ENCODE results near the gene ACVR2A. TPM values are rescaled to one million over a fixed set of nuclear protein-coding genes. Genes with fewer than 3 reads are reported as not detected.

The ACVR2A gene
- total RNA-seq, 1 experiment from 2014 or later, result 17.9 TPM

- BruUV-seq (replicated peaks), result no TSS peak
- Histone ChIP-seq H3K27ac (ENCODE audit: low read depth, low read length, poor library complexity, severe bottlenecking) (no peak overlapping the region), H3K4me3 (ENCODE audit: low read depth, low read length, poor library complexity, severe bottlenecking) (no peak overlapping the region), H3K36me3 (ENCODE audit: insufficient read depth, low read length, poor library complexity, severe bottlenecking) (peaks cover 34% of the 10 kb centered on the region), H3K4me1 (ENCODE audit: insufficient read depth, low read length, poor library complexity, severe bottlenecking) (no peaks in the 10 kb centered on the region), H3K9me3 (ENCODE audit: low read depth, low read length, poor library complexity, severe bottlenecking) (no peaks in the 10 kb centered on the region), H3K27me3 (replicated peaks; ENCODE audit: insufficient read depth, low read depth, low read length, poor library complexity) (no peaks in the 10 kb centered on the region)
- DNase-seq (ENCODE audit: low spot score), result no peak
- intact Hi-C loops (cut with micrococcal nuclease; ENCODE audit: unreplicated experiment), result loop anchor here (5.0 kb wide), 1 partner anchor 1057 kb away; no protein-coding TSS in a partner anchor
- TF ChIP-seq, protein P1, sequence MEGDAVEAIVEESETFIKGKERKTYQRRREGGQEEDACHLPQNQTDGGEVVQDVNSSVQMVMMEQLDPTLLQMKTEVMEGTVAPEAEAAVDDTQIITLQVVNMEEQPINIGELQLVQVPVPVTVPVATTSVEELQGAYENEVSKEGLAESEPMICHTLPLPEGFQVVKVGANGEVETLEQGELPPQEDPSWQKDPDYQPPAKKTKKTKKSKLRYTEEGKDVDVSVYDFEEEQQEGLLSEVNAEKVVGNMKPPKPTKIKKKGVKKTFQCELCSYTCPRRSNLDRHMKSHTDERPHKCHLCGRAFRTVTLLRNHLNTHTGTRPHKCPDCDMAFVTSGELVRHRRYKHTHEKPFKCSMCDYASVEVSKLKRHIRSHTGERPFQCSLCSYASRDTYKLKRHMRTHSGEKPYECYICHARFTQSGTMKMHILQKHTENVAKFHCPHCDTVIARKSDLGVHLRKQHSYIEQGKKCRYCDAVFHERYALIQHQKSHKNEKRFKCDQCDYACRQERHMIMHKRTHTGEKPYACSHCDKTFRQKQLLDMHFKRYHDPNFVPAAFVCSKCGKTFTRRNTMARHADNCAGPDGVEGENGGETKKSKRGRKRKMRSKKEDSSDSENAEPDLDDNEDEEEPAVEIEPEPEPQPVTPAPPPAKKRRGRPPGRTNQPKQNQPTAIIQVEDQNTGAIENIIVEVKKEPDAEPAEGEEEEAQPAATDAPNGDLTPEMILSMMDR (conservative IDR thresholded peaks at IDR 0.05; ENCODE audit: low read depth, low read length), result no peak
- TF ChIP-seq EZH2 (IDR thresholded peaks at IDR 0.05; ENCODE audit: borderline replicate concordance, low read depth, low read length, poor library complexity, severe bottlenecking), result no peak
- CTCF ChIA-PET, result no interaction called here
- POLR2A ChIA-PET (ENCODE audit: low non-redundant PET), result interaction anchor here (0.9 kb wide), 1 partner anchor 14 kb away, joined by 3 read pairs; no protein-coding TSS in a partner anchor
Observed at GRCh38 chr2:147934881-147935620, 90.2 kb downstream of the ACVR2A start.

GRCh38 chr2:147937744-147938349 is 93.0 kb downstream of the ACVR2A start:
- peak; percentile 52 for DNase-seq (ENCODE audit: low spot score)
- TF ChIP-seq EZH2 (IDR thresholded peaks at IDR 0.05; ENCODE audit: borderline replicate concordance, low read depth, low read length, poor library complexity, severe bottlenecking), result no peak
- TF ChIP-seq, protein P1 (conservative IDR thresholded peaks at IDR 0.05; ENCODE audit: low read depth, low read length), result peak; percentile 88
- POLR2A ChIA-PET (ENCODE audit: low non-redundant PET), result no interaction called here
- Histone ChIP-seq H3K36me3 (ENCODE audit: insufficient read depth, low read length, poor library complexity, severe bottlenecking) (peaks cover 30% of the 10 kb centered on the region), H3K4me1 (ENCODE audit: insufficient read depth, low read length, poor library complexity, severe bottlenecking) (no peaks in the 10 kb centered on the region), H3K27ac (ENCODE audit: low read depth, low read length, poor library complexity, severe bottlenecking) (no peak overlapping the region), H3K27me3 (replicated peaks; ENCODE audit: insufficient read depth, low read depth, low read length, poor library complexity) (no peaks in the 10 kb centered on the region), H3K9me3 (ENCODE audit: low read depth, low read length, poor library complexity, severe bottlenecking) (no peaks in the 10 kb centered on the region), H3K4me3 (ENCODE audit: low read depth, low read length, poor library complexity, severe bottlenecking) (no peak overlapping the region)
- BruUV-seq (replicated peaks), result no TSS peak
- intact Hi-C loops (cut with micrococcal nuclease; ENCODE audit: unreplicated experiment), result loop anchor here (1.0 to 5.0 kb wide), 3 partner anchors 263 to 1054 kb away; no protein-coding TSS in a partner anchor
- CTCF ChIA-PET, result no interaction called here

DNA sequence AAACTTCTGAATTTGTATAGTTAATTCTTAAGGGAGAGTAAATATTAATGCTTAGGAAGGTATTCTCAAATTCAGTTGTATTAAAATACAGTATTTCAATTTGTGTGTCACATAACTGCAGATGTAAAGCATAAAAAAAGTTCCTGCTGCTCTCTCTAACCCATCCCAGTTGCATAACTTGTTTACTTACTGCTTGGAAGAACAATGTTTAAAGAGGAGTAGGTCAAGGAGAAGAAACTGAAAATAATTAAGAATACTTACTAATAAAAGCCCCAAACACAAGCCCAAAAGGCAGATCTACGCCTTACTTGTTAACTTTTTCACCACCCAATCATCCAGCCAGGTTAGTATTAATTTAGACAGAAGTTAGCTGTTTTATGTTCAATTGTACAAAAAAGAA is 94.5 kb downstream of the ACVR2A start:
- no peaks in the 10 kb centered on the region for H3K27me3 ChIP-seq (replicated peaks; ENCODE audit: insufficient read depth, low read depth, low read length, poor library complexity)
- no peak for DNase-seq (ENCODE audit: low spot score)
- POLR2A ChIA-PET (ENCODE audit: low non-redundant PET), result no interaction called here
- H3K4me3 ChIP-seq (ENCODE audit: low read depth, low read length, poor library complexity, severe bottlenecking), result no peak overlapping the region
- peaks cover 30% of the 10 kb centered on the region for H3K36me3 ChIP-seq (ENCODE audit: insufficient read depth, low read length, poor library complexity, severe bottlenecking)
- no peak overlapping the region for H3K27ac ChIP-seq (ENCODE audit: low read depth, low read length, poor library complexity, severe bottlenecking)
- no peaks in the 10 kb centered on the region for H3K4me1 ChIP-seq (ENCODE audit: insufficient read depth, low read length, poor library complexity, severe bottlenecking)
- intact Hi-C loops (cut with micrococcal nuclease; ENCODE audit: unreplicated experiment), result loop anchor here (5.0 kb wide), 1 partner anchor 1053 kb away; no protein-coding TSS in a partner anchor
- no peaks in the 10 kb centered on the region for H3K9me3 ChIP-seq (ENCODE audit: low read depth, low read length, poor library complexity, severe bottlenecking)
- CTCF ChIA-PET, result no interaction called here
- no TSS peak for BruUV-seq (replicated peaks)
- TF ChIP-seq EZH2 (IDR thresholded peaks at IDR 0.05; ENCODE audit: borderline replicate concordance, low read depth, low read length, poor library complexity, severe bottlenecking), result no peak
- TF ChIP-seq, protein P1 (conservative IDR thresholded peaks at IDR 0.05; ENCODE audit: low read depth, low read length), result no peak

Measured in A673 (cell line).